ENCODE results near the gene SCO1.

DNA sequence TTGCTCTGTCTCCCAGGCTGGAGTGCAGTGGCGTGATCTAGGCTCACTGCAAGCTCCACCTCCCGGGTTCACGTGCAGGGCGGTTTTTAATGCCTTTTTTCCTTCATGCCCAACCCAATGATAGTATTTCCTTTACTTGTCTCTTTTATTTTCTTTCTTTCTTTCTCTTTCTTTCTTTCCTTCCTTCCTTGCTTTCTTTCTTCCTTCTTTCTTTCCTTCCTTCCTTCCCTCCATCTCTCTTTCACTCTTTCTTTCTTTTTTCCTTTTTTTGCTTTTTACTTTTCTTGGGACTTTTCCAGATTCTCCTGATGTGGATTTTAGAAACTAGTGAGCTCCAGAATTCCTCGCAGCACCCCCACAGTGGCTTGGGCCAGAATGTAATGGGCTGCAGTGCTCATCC lies 43.3 kb downstream of the SCO1 start:
- TF ChIP-seq, protein P1, sequence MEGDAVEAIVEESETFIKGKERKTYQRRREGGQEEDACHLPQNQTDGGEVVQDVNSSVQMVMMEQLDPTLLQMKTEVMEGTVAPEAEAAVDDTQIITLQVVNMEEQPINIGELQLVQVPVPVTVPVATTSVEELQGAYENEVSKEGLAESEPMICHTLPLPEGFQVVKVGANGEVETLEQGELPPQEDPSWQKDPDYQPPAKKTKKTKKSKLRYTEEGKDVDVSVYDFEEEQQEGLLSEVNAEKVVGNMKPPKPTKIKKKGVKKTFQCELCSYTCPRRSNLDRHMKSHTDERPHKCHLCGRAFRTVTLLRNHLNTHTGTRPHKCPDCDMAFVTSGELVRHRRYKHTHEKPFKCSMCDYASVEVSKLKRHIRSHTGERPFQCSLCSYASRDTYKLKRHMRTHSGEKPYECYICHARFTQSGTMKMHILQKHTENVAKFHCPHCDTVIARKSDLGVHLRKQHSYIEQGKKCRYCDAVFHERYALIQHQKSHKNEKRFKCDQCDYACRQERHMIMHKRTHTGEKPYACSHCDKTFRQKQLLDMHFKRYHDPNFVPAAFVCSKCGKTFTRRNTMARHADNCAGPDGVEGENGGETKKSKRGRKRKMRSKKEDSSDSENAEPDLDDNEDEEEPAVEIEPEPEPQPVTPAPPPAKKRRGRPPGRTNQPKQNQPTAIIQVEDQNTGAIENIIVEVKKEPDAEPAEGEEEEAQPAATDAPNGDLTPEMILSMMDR (IDR thresholded peaks at IDR 0.05) = no peak
- TF ChIP-seq EP300 (IDR thresholded peaks at IDR 0.05) (no peak), POLR2A (IDR thresholded peaks at IDR 0.05) (no peak)

Data from stomach (tissue), 4 donors.